H9 (cell line): ENCODE data around the gene MAPK11. TPM values are rescaled to one million over a fixed set of nuclear protein-coding genes. Genes with fewer than 3 reads are reported as not detected.

Experiments
- DNase-seq: peaks from one replicate; pipeline ENCODE4 v3.0.0-alpha.2; 2017
- H2AFZ ChIP-seq: one replicate; pipeline ENCODE4 v1.6.1; 2013; ENCODE audit warnings: mild to moderate bottlenecking, low read length, control low read depth, moderate library complexity
- H2AK5ac ChIP-seq: 2 replicates; pipeline ENCODE4 v1.6.1; 2013; ENCODE audit warnings: low read length, control low read depth, mixed read lengths; ENCODE audit not compliant: insufficient read length
- H2BK120ac ChIP-seq: one replicate; pipeline ENCODE4 v1.6.1; 2013; ENCODE audit warnings: low read depth, mild to moderate bottlenecking, low read length, control low read depth, inconsistent platforms; ENCODE audit not compliant: poor library complexity, severe bottlenecking
- H2BK12ac ChIP-seq: 2 replicates; pipeline ENCODE4 v1.6.1; 2013; ENCODE audit warnings: low read length, control low read depth, mixed read lengths, low read depth; ENCODE audit not compliant: insufficient read length
- H2BK15ac ChIP-seq: 2 replicates; pipeline ENCODE4 v1.6.1; 2013; ENCODE audit warnings: low read depth, low read length, control low read depth
- H2BK20ac ChIP-seq: one replicate; pipeline ENCODE4 v1.6.1; 2013; ENCODE audit warnings: low read depth, mild to moderate bottlenecking, low read length, control low read depth, inconsistent platforms; ENCODE audit not compliant: poor library complexity, severe bottlenecking
- H2BK5ac ChIP-seq: 2 replicates; pipeline ENCODE4 v1.6.1; 2013; ENCODE audit warnings: low read length, control low read depth, mixed read lengths; ENCODE audit not compliant: insufficient read length
- H3K14ac ChIP-seq: 2 replicates; pipeline ENCODE4 v1.6.1; 2013; ENCODE audit warnings: low read length, control low read depth; ENCODE audit not compliant: insufficient read depth
- H3K18ac ChIP-seq: 2 replicates; pipeline ENCODE4 v1.6.1; 2013; ENCODE audit warnings: low read depth, mild to moderate bottlenecking, mixed read lengths, low read length, control low read depth; ENCODE audit not compliant: insufficient read length
- H3K23ac ChIP-seq: 2 replicates; pipeline ENCODE4 v1.6.1; 2013; ENCODE audit warnings: low read length, control low read depth, mixed read lengths, low read depth; ENCODE audit not compliant: insufficient read length
- H3K23me2 ChIP-seq: 2 replicates; pipeline ENCODE4 v1.6.1; 2013; ENCODE audit warnings: low read depth, mild to moderate bottlenecking, mixed read lengths, low read length, control low read depth; ENCODE audit not compliant: insufficient read length, poor library complexity, severe bottlenecking
- H3K27ac ChIP-seq: 2 replicates; pipeline ENCODE4 v1.5.1; 2013; ENCODE audit warnings: low read length, control low read depth, mixed read lengths, low read depth; ENCODE audit not compliant: insufficient read length
- H3K27me3 ChIP-seq: 2 replicates; pipeline ENCODE4 v1.6.1; 2013; ENCODE audit warnings: low read length, control low read depth, inconsistent platforms; ENCODE audit not compliant: insufficient read depth
- H3K4ac ChIP-seq: 2 replicates; pipeline ENCODE4 v1.6.1; 2013; ENCODE audit warnings: low read depth, mild to moderate bottlenecking, control low read depth, inconsistent platforms, low read length, moderate library complexity
- H3K4me1 ChIP-seq: 2 replicates; pipeline ENCODE4 v1.6.1; 2013; ENCODE audit warnings: low read length, control low read depth, inconsistent platforms; ENCODE audit not compliant: insufficient read depth
- H3K4me2 ChIP-seq: 2 replicates; pipeline ENCODE4 v1.6.1; 2013; ENCODE audit warnings: low read length, control low read depth, mixed read lengths; ENCODE audit not compliant: insufficient read length, insufficient read depth
- H3K56ac ChIP-seq: 2 replicates; pipeline ENCODE4 v1.6.1; 2013; ENCODE audit warnings: low read depth, mild to moderate bottlenecking, mixed read lengths, low read length, control low read depth; ENCODE audit not compliant: insufficient read length
- H3K79me1 ChIP-seq: 2 replicates; pipeline ENCODE4 v1.6.1; 2013; ENCODE audit warnings: low read depth, mild to moderate bottlenecking, moderate library complexity, low read length, control low read depth, inconsistent platforms; ENCODE audit not compliant: insufficient read depth, poor library complexity, severe bottlenecking
- H3K79me2 ChIP-seq: 2 replicates; pipeline ENCODE4 v1.6.1; 2013; ENCODE audit warnings: low read length, control low read depth, inconsistent platforms; ENCODE audit not compliant: insufficient read depth
- H3K9ac ChIP-seq: 2 replicates; pipeline ENCODE4 v1.6.1; 2013; ENCODE audit warnings: low read length, control low read depth, mixed read lengths; ENCODE audit not compliant: insufficient read length; ENCODE audit errors: extremely low read depth
- H3K9me3 ChIP-seq: one replicate; pipeline ENCODE4 v1.6.1; 2013; ENCODE audit warnings: low read depth, low read length, inconsistent platforms; ENCODE audit not compliant: control insufficient read depth
- H3T11ph ChIP-seq: one replicate; pipeline ENCODE4 v1.6.1; 2013; ENCODE audit warnings: mild to moderate bottlenecking, low read length, control low read depth, inconsistent platforms
- H4K20me1 ChIP-seq: one replicate; pipeline ENCODE4 v1.6.1; 2013; ENCODE audit not compliant: control insufficient read depth, insufficient read length, insufficient read depth
- H4K5ac ChIP-seq: 2 replicates; pipeline ENCODE4 v1.6.1; 2013; ENCODE audit warnings: low read depth, mild to moderate bottlenecking, mixed read lengths, low read length, control low read depth; ENCODE audit not compliant: insufficient read length
- H4K8ac ChIP-seq: replicated peaks from 2 replicates; pipeline ENCODE4 v1.6.1; 2013; ENCODE audit warnings: low read length, control low read depth, mixed read lengths, low read depth; ENCODE audit not compliant: insufficient read length
- H4K91ac ChIP-seq: 2 replicates; pipeline ENCODE4 v1.6.1; 2013; ENCODE audit warnings: low read depth, mild to moderate bottlenecking, moderate library complexity, mixed read lengths, low read length, control low read depth; ENCODE audit not compliant: insufficient read length
- H3K27ac Mint-ChIP-seq, 3 experiments: 2 replicates in 2 of 3; 3 replicates in 1 of 3; pipeline ENCODE4 v1.8.0; 2020 to 2021; ENCODE audit warnings: mixed read lengths in 3 of 3, mild to moderate bottlenecking in 1 of 3, moderate library complexity in 1 of 3
- H3K27me3 Mint-ChIP-seq: 2 replicates; pipeline ENCODE4 v1.8.0; 2021; ENCODE audit warnings: low read depth, mild to moderate bottlenecking, moderate library complexity, mixed read lengths
- H3K36me3 Mint-ChIP-seq, 3 experiments: 2 replicates in 2 of 3; 3 replicates in 1 of 3; pipeline ENCODE4 v1.8.0; 2020 to 2021; ENCODE audit warnings: low read depth in 3 of 3, mixed read lengths in 3 of 3; ENCODE audit not compliant: insufficient read depth in 1 of 3
- H3K4me1 Mint-ChIP-seq, 2 experiments: 2 replicates each; pipeline ENCODE4 v1.8.0; 2020; ENCODE audit warnings: mixed read lengths in 2 of 2
- H3K4me3 Mint-ChIP-seq, 2 experiments: 2 replicates in 1 of 2; 3 replicates in 1 of 2; pipeline ENCODE4 v1.8.0; 2020 to 2021; ENCODE audit warnings: mild to moderate bottlenecking in 2 of 2, mixed read lengths in 2 of 2, moderate library complexity in 1 of 2
- H3K9me3 Mint-ChIP-seq, 2 experiments: 2 replicates in 1 of 2; 3 replicates in 1 of 2; pipeline ENCODE4 v1.8.0; 2020; ENCODE audit warnings: mild to moderate bottlenecking in 2 of 2, mixed read lengths in 2 of 2, moderate library complexity in 1 of 2
- CTCF ChIP-seq: fragments of 200-600 bp; sonication (generic); conservative IDR thresholded peaks from 3 replicates; pipeline ENCODE4 v1.8.0; 2021; ENCODE audit warnings: antibody characterized with exemption, mild to moderate bottlenecking
- WGBS: extraction: QIAGEN DNeasy Blood & Tissue Kit; methylation state at CpG from one replicate; pipeline ENCODE4 v1.1.7; 2013; ENCODE audit warnings: missing lambda C conversion rate, low lambda C conversion rate, mixed read lengths; ENCODE audit not compliant: insufficient read length; ENCODE audit errors: extremely low coverage; 5-methylcytosine and 5-hydroxymethylcytosine counted together
- total RNA-seq: library from RNA; stranded (reverse); gene quantifications from 2 replicates; pipeline ENCODE4 v1.2.1, GENCODE V29; 2021

MAPK11 gene
- total RNA-seq, 1 experiment from 2014 or later, result 1.5 TPM

DNA sequence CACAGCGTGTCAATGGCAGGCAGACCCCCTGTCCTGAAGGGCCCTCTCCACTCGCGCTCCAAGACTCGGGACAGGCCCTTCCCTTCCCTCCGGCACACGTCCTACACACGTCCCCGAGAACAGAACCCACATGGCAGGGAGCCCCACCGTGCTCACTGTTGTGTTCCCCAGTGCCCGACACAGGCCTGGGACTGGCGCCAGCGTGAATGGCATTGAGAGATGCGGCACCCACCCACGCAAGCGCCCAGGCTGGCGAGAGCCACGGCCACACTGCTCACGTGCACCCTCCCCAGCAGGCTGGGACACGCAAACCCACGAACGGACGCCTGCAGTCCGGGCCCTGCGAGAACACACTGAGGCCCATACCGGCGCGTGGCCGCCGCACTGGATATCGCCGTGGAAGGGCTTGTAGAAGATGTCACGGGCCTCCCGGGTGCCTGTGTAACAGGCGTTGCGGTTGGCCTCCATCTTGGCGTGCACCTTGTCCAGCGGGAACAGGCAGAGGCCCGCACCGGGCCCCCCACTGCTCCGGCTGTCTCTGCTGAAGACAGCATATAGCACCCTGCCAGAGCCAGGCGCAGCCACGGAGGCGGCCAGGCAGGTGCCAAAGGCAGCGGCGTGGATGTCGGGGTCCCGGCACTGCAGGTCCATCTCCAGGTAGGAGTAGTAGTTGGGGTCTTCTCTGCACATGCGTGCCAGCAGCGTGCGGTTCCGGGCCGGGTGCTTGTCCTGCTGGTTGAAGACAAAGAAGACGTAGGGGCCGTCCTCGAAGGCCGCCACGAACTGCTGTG, 19.2 kb upstream of the MAPK11 start:
- no peaks in the 10 kb centered on the region; a peak in 1 of 5 replicates for H3K9me3 Mint-ChIP-seq
- Histone ChIP-seq H3K4me1 (no peaks in the 10 kb centered on the region), H2BK12ac (no peak overlapping the region), H2BK5ac (no peak overlapping the region), H2BK15ac (no peak overlapping the region), H3K23ac (no peak overlapping the region), H2AFZ (no peak overlapping the region), H4K91ac (no peak overlapping the region), H3K18ac (no peak overlapping the region), H3K79me2 (peaks cover 3% of the 10 kb centered on the region; the same call in 1 of the 2 replicates), H4K20me1 (no peaks in the 10 kb centered on the region), H4K8ac (no peak overlapping the region), H3K79me1 (peaks cover 2% of the 10 kb centered on the region), H3T11ph (no peak overlapping the region), H4K5ac (no peak overlapping the region), H3K27me3 (no peaks in the 10 kb centered on the region), H3K9me3 (no peaks in the 10 kb centered on the region), H3K56ac (no peak overlapping the region), H2AK5ac (no peak overlapping the region), H2BK120ac (no peak overlapping the region), H3K23me2 (no peaks in the 10 kb centered on the region), H3K4ac (no peak overlapping the region), H3K9ac (no peak overlapping the region), H3K27ac (no peak overlapping the region), H3K4me2 (no peak overlapping the region), H2BK20ac (no peak overlapping the region), H3K14ac (no peak overlapping the region)
- no peak for TF ChIP-seq CTCF
- no peak for DNase-seq
- no peak overlapping the region for H3K27ac Mint-ChIP-seq
- H3K27me3 Mint-ChIP-seq, result no peaks in the 10 kb centered on the region
- WGBS, result no CpG with 5 or more reads among the region's 57 CpGs
- no peak overlapping the region for H3K4me3 Mint-ChIP-seq
- H3K36me3 Mint-ChIP-seq, result peaks cover 8 to 28% (median 26%) of the 10 kb centered on the region in 3 experiments; a peak in 6 of 7 replicates
- peaks cover 9 to 10% of the 10 kb centered on the region in 2 experiments for H3K4me1 Mint-ChIP-seq
